Cortex of kidney (tissue), 1 donor: ENCODE results near the gene CLEC9A.

ENCODE experiments used
- DNase-seq: peaks from one replicate; lab custom pipeline; 2025; lab: John Stamatoyannopoulos, UW

The CLEC9A gene

GRCh38 chr12:10110256-10110844 lies 79.9 kb downstream of the CLEC9A start:
- no peak for DNase-seq

- DNase-seq: no peak
These were observed 81.0 kb downstream of the CLEC9A start for GRCh38 chr12:10111451-10111850.

- DNase-seq: no peak
These were observed 82.6 kb downstream of the CLEC9A start for GRCh38 chr12:10113075-10113474.

GRCh38 chr12:10113920-10114319 lies 83.4 kb downstream of the CLEC9A start:
- no peak for DNase-seq

GRCh38 chr12:10115311-10115710 lies 84.8 kb downstream of the CLEC9A start:
- no peak for DNase-seq
